ENCODE results near the gene RPP25. TPM values are rescaled to one million over a fixed set of nuclear protein-coding genes. Genes with fewer than 3 reads are reported as not detected.
A peak's percentile ranks its signal among the peaks of the same experiment; 100 is the strongest.

The RPP25 gene
- total and polyA plus RNA-seq, 2 of the 13 experiments (the other 11 are each of a cell fraction or from before 2014, with no cell fraction given), result 0.05 to 0.11 TPM

DNA sequence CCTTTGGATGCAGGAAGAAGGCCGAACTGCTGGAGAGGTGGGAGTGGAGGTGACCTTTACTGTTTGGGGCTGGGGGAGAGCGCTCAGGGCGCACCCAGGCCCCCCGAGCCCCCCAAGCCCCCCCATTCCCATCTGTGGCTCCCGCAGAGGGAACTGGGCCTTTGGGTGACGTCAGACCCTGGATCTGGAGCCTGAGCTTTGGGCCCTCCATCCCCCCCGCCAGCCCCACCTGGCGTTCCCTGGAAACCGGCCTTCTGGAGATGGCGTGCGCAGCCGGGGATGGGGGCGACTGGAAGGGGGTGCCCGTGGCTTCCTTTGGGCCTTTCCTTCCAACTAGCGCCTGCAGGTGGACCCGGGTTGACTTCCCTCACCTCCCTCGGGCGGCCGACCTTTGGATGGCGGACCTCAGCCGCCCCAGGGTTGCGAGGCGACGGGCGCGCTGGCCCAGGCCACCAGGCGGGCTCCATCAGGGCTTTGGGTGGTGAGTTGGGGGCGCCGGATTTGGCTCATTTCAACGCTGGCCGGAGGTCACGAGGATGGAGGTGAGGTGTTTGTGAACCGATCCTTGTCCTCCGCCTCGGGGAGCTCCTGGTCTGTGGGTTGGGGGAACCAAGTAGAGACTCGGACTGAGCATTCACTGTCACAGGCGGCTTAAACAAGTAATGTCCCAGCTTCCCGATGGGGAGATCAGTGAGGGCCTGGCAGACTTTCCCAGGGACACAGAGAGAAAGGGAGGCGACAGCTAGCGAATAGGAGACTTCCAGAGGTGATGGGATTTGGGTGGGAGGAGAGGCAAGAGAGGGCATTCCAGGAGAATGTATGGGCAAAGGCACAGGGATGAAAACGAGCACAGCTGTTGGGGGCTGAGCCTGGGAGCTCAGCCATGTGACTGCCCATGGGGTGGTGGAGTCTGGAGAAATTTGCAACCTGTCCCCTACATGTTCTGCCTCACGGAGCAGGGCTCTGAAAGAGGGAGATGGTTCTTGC lies 39.5 kb upstream of the RPP25 start (continued):
- TF ChIP-seq, protein P1, sequence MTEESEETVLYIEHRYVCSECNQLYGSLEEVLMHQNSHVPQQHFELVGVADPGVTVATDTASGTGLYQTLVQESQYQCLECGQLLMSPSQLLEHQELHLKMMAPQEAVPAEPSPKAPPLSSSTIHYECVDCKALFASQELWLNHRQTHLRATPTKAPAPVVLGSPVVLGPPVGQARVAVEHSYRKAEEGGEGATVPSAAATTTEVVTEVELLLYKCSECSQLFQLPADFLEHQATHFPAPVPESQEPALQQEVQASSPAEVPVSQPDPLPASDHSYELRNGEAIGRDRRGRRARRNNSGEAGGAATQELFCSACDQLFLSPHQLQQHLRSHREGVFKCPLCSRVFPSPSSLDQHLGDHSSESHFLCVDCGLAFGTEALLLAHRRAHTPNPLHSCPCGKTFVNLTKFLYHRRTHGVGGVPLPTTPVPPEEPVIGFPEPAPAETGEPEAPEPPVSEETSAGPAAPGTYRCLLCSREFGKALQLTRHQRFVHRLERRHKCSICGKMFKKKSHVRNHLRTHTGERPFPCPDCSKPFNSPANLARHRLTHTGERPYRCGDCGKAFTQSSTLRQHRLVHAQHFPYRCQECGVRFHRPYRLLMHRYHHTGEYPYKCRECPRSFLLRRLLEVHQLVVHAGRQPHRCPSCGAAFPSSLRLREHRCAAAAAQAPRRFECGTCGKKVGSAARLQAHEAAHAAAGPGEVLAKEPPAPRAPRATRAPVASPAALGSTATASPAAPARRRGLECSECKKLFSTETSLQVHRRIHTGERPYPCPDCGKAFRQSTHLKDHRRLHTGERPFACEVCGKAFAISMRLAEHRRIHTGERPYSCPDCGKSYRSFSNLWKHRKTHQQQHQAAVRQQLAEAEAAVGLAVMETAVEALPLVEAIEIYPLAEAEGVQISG (CRISPR knock-in tag; IDR thresholded peaks at IDR 0.05), result peak; percentile 38
- TF ChIP-seq MAZ (IDR thresholded peaks at IDR 0.05; ENCODE audit: borderline replicate concordance, low read depth, low read length), result no peak
- no peak for TF ChIP-seq MAZ (CRISPR knock-in tag; IDR thresholded peaks at IDR 0.05; ENCODE audit: low read depth)
- TF ChIP-seq CENPX (CRISPR knock-in tag; IDR thresholded peaks at IDR 0.05), result no peak
- TF ChIP-seq ZNF460 (CRISPR knock-in tag; IDR thresholded peaks at IDR 0.05; ENCODE audit: borderline replicate concordance), result no peak
- no peak for TF ChIP-seq ZBTB42 (CRISPR knock-in tag; IDR thresholded peaks at IDR 0.05)
- 0 out of 2 replicates have a peak, but pooled peaks have one; percentile 0 for TF ChIP-seq ZNF205 (CRISPR knock-in tag; IDR thresholded peaks at IDR 0.05)
- no peak for TF ChIP-seq ETV5 (CRISPR knock-in tag; IDR thresholded peaks at IDR 0.05; ENCODE audit: borderline replicate concordance)
- no peak for TF ChIP-seq ZNF570 (CRISPR knock-in tag; IDR thresholded peaks at IDR 0.05; ENCODE audit: borderline replicate concordance)
- no peak for TF ChIP-seq TAF15 (IDR thresholded peaks at IDR 0.05; ENCODE audit: low read depth, low read length, poor library complexity, severe bottlenecking)
- TF ChIP-seq JUN (CRISPR knock-in tag; IDR thresholded peaks at IDR 0.05), result no peak
- peak; percentile 39; the same call in 1 of the 2 replicates for TF ChIP-seq GABPB1 (CRISPR knock-in tag; IDR thresholded peaks at IDR 0.05)
- TF ChIP-seq, protein P2, sequence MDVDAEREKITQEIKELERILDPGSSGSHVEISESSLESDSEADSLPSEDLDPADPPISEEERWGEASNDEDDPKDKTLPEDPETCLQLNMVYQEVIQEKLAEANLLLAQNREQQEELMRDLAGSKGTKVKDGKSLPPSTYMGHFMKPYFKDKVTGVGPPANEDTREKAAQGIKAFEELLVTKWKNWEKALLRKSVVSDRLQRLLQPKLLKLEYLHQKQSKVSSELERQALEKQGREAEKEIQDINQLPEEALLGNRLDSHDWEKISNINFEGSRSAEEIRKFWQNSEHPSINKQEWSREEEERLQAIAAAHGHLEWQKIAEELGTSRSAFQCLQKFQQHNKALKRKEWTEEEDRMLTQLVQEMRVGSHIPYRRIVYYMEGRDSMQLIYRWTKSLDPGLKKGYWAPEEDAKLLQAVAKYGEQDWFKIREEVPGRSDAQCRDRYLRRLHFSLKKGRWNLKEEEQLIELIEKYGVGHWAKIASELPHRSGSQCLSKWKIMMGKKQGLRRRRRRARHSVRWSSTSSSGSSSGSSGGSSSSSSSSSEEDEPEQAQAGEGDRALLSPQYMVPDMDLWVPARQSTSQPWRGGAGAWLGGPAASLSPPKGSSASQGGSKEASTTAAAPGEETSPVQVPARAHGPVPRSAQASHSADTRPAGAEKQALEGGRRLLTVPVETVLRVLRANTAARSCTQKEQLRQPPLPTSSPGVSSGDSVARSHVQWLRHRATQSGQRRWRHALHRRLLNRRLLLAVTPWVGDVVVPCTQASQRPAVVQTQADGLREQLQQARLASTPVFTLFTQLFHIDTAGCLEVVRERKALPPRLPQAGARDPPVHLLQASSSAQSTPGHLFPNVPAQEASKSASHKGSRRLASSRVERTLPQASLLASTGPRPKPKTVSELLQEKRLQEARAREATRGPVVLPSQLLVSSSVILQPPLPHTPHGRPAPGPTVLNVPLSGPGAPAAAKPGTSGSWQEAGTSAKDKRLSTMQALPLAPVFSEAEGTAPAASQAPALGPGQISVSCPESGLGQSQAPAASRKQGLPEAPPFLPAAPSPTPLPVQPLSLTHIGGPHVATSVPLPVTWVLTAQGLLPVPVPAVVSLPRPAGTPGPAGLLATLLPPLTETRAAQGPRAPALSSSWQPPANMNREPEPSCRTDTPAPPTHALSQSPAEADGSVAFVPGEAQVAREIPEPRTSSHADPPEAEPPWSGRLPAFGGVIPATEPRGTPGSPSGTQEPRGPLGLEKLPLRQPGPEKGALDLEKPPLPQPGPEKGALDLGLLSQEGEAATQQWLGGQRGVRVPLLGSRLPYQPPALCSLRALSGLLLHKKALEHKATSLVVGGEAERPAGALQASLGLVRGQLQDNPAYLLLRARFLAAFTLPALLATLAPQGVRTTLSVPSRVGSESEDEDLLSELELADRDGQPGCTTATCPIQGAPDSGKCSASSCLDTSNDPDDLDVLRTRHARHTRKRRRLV (CRISPR knock-in tag; IDR thresholded peaks at IDR 0.05), result no peak
- no peak for TF ChIP-seq NONO (IDR thresholded peaks at IDR 0.05)
- no peak for TF ChIP-seq NONO (CRISPR knock-in tag; conservative IDR thresholded peaks at IDR 0.05)
- TF ChIP-seq, protein P3, sequence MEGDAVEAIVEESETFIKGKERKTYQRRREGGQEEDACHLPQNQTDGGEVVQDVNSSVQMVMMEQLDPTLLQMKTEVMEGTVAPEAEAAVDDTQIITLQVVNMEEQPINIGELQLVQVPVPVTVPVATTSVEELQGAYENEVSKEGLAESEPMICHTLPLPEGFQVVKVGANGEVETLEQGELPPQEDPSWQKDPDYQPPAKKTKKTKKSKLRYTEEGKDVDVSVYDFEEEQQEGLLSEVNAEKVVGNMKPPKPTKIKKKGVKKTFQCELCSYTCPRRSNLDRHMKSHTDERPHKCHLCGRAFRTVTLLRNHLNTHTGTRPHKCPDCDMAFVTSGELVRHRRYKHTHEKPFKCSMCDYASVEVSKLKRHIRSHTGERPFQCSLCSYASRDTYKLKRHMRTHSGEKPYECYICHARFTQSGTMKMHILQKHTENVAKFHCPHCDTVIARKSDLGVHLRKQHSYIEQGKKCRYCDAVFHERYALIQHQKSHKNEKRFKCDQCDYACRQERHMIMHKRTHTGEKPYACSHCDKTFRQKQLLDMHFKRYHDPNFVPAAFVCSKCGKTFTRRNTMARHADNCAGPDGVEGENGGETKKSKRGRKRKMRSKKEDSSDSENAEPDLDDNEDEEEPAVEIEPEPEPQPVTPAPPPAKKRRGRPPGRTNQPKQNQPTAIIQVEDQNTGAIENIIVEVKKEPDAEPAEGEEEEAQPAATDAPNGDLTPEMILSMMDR (CRISPR knock-in tag; IDR thresholded peaks at IDR 0.05), result peak; percentile 26; the same call in 1 of the 2 replicates
- TF ChIP-seq NR2F6 (IDR thresholded peaks at IDR 0.05), result no peak
- TF ChIP-seq NR2F6 (CRISPR knock-in tag; IDR thresholded peaks at IDR 0.05), result no peak
- TF ChIP-seq NR2F2 (IDR thresholded peaks at IDR 0.05; ENCODE audit: borderline replicate concordance, low read depth), result no peak
- no peak for TF ChIP-seq ZNF761 (CRISPR knock-in tag; conservative IDR thresholded peaks at IDR 0.05)
- no peak for TF ChIP-seq SIX1 (CRISPR knock-in tag; IDR thresholded peaks at IDR 0.05; ENCODE audit: borderline replicate concordance)

Measured in HepG2 (cell line).